Cardiac muscle cell (in vitro differentiated cells and primary cell): Measurements from ENCODE around the gene NKX6-1. TPM values are rescaled to one million over a fixed set of nuclear protein-coding genes. Genes with fewer than 3 reads are reported as not detected.
A peak's percentile ranks its signal among the peaks of the same experiment; 100 is the strongest.

Source experiments
- DNase-seq, 2 donors: peaks; one replicate each; pipeline versions ENCODE4 v3.0.0 to v3.0.0-alpha.2; 2010 to 2017; ENCODE audit warnings: low read depth in 1 of 2, low spot score in 1 of 2
- H3K27ac ChIP-seq: fragments of 200-600 bp; sonication (generic); 2 replicates; pipeline ENCODE4 v1.5.1; 2016
- H3K27me3 ChIP-seq: fragments of 200-600 bp; sonication (generic); 2 replicates; pipeline ENCODE4 v1.6.0; 2016; ENCODE audit warnings: control low read depth
- H3K36me3 ChIP-seq: fragments of 200-600 bp; sonication (generic); 2 replicates; pipeline ENCODE4 v1.5.1; 2016; ENCODE audit warnings: control low read depth
- H3K4me1 ChIP-seq: fragments of 200-600 bp; sonication (generic); 2 replicates; pipeline ENCODE4 v1.8.1; 2017; ENCODE audit warnings: low read depth, mild to moderate bottlenecking, mixed run types
- H3K4me3 ChIP-seq: fragments of 200-600 bp; sonication (generic); 2 replicates; pipeline ENCODE4 v1.5.1; 2016; ENCODE audit warnings: mild to moderate bottlenecking
- H3K9me3 ChIP-seq: fragments of 200-600 bp; sonication (generic); 2 replicates; pipeline ENCODE4 v1.5.1; 2017; ENCODE audit warnings: low read depth, mild to moderate bottlenecking, control low read depth
- polyA plus RNA-seq: library from polyadenylated mRNA; unstranded; fragments of >200 nt; fragmentation: Nextera tagmentation; extraction: Ambion mirVana; gene quantifications from 2 replicates; pipeline ENCODE4 v1.2.1, GENCODE V29; 2016
- total RNA-seq: library from RNA; depleted of rRNA; stranded (reverse); fragments of >200 nt; gene quantifications from 2 replicates; pipeline ENCODE4 v1.2.3, GENCODE V29; 2016
- TF ChIP-seq, protein P1 (sequence below): IDR thresholded peaks from 2 replicates; pipeline ENCODE4 v1.5.1; 2012; ENCODE audit warnings: low read depth, mild to moderate bottlenecking, low read length

The NKX6-1 gene
- total and polyA plus RNA-seq, 2 experiments from 2014 or later, result not detected

DNA sequence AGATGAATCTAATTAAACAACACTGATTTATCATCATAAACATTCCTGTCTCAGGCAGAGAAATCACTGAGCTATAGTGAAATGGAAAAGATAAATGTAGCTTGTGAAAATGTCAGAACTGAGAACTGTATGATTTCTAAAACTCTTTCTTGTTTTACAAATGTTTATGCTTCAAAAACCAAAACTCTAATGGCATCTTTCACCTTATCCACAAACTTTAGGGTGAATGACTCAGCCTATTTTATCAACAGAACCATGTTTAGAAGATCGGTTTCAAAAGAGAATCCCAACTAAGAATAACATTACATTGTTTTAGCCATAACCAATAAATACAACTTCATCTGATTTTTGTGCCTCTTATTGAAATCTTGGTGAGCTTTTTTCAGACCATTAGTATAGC is 21.4 kb downstream of the NKX6-1 start:
- H3K9me3 ChIP-seq, result no peaks in the 10 kb centered on the region
- DNase-seq, result no peak
- peaks cover 66% of the 10 kb centered on the region for H3K27me3 ChIP-seq
- no peaks in the 10 kb centered on the region for H3K4me1 ChIP-seq
- TF ChIP-seq, protein P1, sequence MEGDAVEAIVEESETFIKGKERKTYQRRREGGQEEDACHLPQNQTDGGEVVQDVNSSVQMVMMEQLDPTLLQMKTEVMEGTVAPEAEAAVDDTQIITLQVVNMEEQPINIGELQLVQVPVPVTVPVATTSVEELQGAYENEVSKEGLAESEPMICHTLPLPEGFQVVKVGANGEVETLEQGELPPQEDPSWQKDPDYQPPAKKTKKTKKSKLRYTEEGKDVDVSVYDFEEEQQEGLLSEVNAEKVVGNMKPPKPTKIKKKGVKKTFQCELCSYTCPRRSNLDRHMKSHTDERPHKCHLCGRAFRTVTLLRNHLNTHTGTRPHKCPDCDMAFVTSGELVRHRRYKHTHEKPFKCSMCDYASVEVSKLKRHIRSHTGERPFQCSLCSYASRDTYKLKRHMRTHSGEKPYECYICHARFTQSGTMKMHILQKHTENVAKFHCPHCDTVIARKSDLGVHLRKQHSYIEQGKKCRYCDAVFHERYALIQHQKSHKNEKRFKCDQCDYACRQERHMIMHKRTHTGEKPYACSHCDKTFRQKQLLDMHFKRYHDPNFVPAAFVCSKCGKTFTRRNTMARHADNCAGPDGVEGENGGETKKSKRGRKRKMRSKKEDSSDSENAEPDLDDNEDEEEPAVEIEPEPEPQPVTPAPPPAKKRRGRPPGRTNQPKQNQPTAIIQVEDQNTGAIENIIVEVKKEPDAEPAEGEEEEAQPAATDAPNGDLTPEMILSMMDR, result no peak
- no peak overlapping the region for H3K4me3 ChIP-seq
- no peak overlapping the region for H3K27ac ChIP-seq
- H3K36me3 ChIP-seq, result no peaks in the 10 kb centered on the region

DNA sequence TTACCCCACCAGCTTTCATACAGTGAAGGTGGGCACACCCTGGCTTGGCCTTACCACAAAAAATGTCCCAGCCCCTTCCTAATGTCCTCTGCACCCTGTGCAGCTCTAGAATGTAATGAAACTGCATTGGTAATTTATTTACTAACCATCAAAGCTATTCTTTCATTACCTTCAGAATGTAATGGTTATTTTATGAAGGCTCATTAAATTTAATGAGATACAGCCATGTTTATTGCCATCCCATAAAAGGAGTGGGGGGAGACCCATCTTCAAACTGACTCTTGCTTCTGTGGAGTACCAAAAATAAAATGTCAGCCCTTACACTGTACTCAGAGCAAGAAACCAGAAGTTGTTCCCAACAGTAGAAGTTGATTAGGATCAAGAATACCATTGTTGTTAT is 25.0 kb downstream of the NKX6-1 start:
- no peaks in the 10 kb centered on the region for H3K4me1 ChIP-seq
- H3K27ac ChIP-seq, result no peak overlapping the region
- no peak overlapping the region for H3K4me3 ChIP-seq
- peaks cover 29% of the 10 kb centered on the region for H3K27me3 ChIP-seq
- H3K36me3 ChIP-seq, result no peaks in the 10 kb centered on the region
- DNase-seq, result no peak
- TF ChIP-seq, protein P1, result no peak
- no peaks in the 10 kb centered on the region for H3K9me3 ChIP-seq

DNA sequence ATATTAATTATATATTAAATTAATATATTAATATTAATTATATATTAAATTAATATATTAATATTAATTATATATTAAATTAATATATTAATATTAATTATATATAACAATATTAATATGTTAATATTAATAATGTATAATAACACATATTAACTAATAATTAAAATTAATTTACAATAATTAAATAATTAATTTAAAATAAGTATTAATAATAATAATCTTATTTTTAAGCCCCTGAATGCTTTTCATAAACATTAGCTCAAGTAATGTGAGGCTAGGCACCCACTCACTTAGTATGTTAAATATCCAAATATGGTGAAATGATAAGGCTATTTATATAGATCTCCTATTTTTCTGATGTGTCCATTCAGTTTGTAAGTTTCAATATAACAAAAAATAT is 26.9 kb downstream of the NKX6-1 start:
- H3K4me3 ChIP-seq, result no peak overlapping the region
- TF ChIP-seq, protein P1, result no peak
- no peaks in the 10 kb centered on the region for H3K9me3 ChIP-seq
- DNase-seq, result no peak
- H3K36me3 ChIP-seq, result no peaks in the 10 kb centered on the region
- H3K27me3 ChIP-seq, result peaks cover 10% of the 10 kb centered on the region
- no peak overlapping the region for H3K27ac ChIP-seq
- H3K4me1 ChIP-seq, result no peaks in the 10 kb centered on the region

DNA sequence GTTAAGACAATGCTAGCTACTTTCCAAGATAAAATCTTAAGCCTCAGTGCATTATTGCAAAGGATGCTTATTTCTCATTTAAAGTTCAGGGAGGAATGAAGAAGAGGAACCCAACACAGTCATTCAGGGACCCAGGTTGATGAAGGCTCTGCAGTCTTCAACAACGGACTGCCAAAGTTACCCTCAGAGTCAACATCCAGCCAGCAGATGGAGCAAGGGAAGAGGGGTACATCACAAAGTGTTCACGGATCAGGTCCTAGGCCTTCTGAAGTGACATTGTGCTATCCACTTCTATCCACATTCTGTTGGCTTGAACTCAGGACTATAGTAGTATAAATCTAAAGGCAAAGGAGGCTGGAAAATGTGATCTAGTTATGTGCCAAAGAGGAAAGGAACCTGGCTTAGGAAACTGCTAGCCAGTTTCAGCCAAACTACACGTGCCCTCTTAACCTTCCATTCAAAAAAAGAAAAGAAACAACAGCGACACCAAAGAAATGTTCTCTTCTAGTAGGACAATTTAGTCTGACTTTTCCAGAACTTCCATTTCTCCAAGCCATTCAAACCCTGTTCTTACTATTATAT is 28.8 kb downstream of the NKX6-1 start:
- Histone ChIP-seq H3K36me3 (no peaks in the 10 kb centered on the region), H3K27me3 (no peaks in the 10 kb centered on the region), H3K4me3 (no peak overlapping the region), H3K9me3 (no peaks in the 10 kb centered on the region), H3K4me1 (no peaks in the 10 kb centered on the region), H3K27ac (no peak overlapping the region)
- DNase-seq, result no peak
- TF ChIP-seq, protein P1, result peak; percentile 2

DNA sequence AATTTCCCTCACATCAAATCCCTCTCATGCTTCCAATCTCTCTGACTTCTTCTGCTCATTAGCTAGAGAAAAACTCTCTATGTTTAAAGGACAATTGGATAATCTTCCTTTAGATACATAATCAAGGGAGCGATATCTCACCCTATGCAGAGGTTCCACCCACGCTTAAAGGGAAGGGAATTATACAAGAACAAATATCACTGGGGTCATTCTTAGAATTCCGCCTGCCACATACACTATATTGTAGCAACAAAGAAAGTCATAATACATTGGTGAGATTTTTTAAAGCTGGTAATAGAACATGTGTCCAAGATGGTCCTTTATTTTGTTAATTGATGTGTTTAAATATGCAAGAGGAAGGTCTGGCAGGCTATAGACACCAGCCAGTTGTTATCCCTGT is 31.5 kb downstream of the NKX6-1 start:
- TF ChIP-seq, protein P1, result no peak
- Histone ChIP-seq H3K27me3 (no peaks in the 10 kb centered on the region), H3K36me3 (no peaks in the 10 kb centered on the region), H3K4me3 (no peak overlapping the region), H3K4me1 (no peaks in the 10 kb centered on the region), H3K27ac (no peak overlapping the region), H3K9me3 (no peaks in the 10 kb centered on the region)
- no peak for DNase-seq
